IMR-90 (cell line): Measurements from ENCODE around the gene AGBL5.

Source experiments
- CHD1 ChIP-seq: IDR thresholded peaks from 2 replicates; pipeline ENCODE4 v1.6.1; 2012; ENCODE audit warnings: low read depth, low read length, improper control_type of control experiment
- CTCF ChIP-seq: conservative IDR thresholded peaks from 2 replicates; pipeline ENCODE4 v1.5.1; 2012; ENCODE audit warnings: mild to moderate bottlenecking, low read depth, low read length, improper control_type of control experiment
- MAZ ChIP-seq: IDR thresholded peaks from 2 replicates; pipeline ENCODE4 v1.6.1; 2012; ENCODE audit warnings: low read depth, mild to moderate bottlenecking, low read length, improper control_type of control experiment, moderate library complexity, borderline replicate concordance
- NFE2L2 ChIP-seq: fragments of 150-350 bp; IDR thresholded peaks from 2 replicates; pipeline ENCODE4 v1.6.1; 2016; ENCODE audit warnings: low read depth, mild to moderate bottlenecking, low read length
- POLR2A ChIP-seq: IDR thresholded peaks from 2 replicates; pipeline ENCODE4 v1.6.1; 2012; ENCODE audit warnings: mild to moderate bottlenecking, low read depth, low read length
- RAD21 ChIP-seq: IDR thresholded peaks from 2 replicates; pipeline ENCODE4 v1.6.1; 2012; ENCODE audit warnings: low read length, improper control_type of control experiment
- RCOR1 ChIP-seq: IDR thresholded peaks from 2 replicates; pipeline ENCODE4 v1.6.1; 2012; ENCODE audit warnings: mild to moderate bottlenecking, low read length, improper control_type of control experiment; ENCODE audit not compliant: insufficient replicate concordance
- RFX5 ChIP-seq: IDR thresholded peaks from 2 replicates; pipeline ENCODE4 v1.8.0; 2012; ENCODE audit warnings: low read depth, mild to moderate bottlenecking, low read length, moderate library complexity
- USF2 ChIP-seq: fragments of 150-350 bp; IDR thresholded peaks from 2 replicates; pipeline ENCODE4 v1.6.1; 2017; ENCODE audit warnings: mild to moderate bottlenecking, antibody characterized with exemption, low read length, low read depth

- TF ChIP-seq RFX5 (no peak), CTCF (no peak), RCOR1 (no peak), MAZ (no peak), CHD1 (no peak), POLR2A (no peak), RAD21 (no peak), USF2 (no peak), NFE2L2 (no peak)
Observed at GRCh38 chr2:27080140-27080469, 28.6 kb downstream of the AGBL5 start.
